Measurements from ENCODE around the gene FSTL1. TPM values are rescaled to one million over a fixed set of nuclear protein-coding genes. Genes with fewer than 3 reads are reported as not detected.
A peak's percentile ranks its signal among the peaks of the same experiment; 100 is the strongest.

Gene FSTL1
- total RNA-seq, 1 donor from 2014 or later = 243 TPM

DNA sequence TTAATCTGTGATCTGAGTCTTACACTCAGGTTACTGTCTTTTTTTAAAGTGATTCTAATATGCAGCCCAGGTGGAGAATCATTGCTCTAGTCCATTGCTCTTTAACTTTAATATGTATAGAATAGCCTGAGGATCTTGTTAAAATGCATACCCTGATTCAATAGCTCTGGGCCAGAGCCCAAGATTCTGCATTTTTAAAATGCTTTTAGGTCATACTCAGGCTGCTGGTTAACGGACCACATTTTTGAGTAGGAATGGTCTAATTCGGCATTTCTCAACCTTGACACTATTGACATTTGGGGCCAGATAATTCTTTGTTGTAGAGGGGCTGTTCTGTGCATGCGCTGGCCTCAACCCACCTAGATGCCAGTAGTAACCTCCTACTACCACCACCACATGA, 20.9 kb upstream of the FSTL1 start:
- no peak overlapping the region for H3K27ac ChIP-seq (replicated peaks)
- DNase-seq = no peak
- TF ChIP-seq, protein P1, sequence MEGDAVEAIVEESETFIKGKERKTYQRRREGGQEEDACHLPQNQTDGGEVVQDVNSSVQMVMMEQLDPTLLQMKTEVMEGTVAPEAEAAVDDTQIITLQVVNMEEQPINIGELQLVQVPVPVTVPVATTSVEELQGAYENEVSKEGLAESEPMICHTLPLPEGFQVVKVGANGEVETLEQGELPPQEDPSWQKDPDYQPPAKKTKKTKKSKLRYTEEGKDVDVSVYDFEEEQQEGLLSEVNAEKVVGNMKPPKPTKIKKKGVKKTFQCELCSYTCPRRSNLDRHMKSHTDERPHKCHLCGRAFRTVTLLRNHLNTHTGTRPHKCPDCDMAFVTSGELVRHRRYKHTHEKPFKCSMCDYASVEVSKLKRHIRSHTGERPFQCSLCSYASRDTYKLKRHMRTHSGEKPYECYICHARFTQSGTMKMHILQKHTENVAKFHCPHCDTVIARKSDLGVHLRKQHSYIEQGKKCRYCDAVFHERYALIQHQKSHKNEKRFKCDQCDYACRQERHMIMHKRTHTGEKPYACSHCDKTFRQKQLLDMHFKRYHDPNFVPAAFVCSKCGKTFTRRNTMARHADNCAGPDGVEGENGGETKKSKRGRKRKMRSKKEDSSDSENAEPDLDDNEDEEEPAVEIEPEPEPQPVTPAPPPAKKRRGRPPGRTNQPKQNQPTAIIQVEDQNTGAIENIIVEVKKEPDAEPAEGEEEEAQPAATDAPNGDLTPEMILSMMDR (IDR thresholded peaks at IDR 0.05; ENCODE audit: borderline replicate concordance) = no peak
- H3K4me1 ChIP-seq = peaks cover 26% of the 10 kb centered on the region
- no peaks in the 10 kb centered on the region for H3K36me3 ChIP-seq
- intact Hi-C loops (cut with micrococcal nuclease) = no loop called here
- H3K4me3 ChIP-seq = no peak overlapping the region
- H3K9me3 ChIP-seq (replicated peaks) = no peaks in the 10 kb centered on the region
- no peaks in the 10 kb centered on the region for H3K27me3 ChIP-seq (ENCODE audit: low read depth)

DNA sequence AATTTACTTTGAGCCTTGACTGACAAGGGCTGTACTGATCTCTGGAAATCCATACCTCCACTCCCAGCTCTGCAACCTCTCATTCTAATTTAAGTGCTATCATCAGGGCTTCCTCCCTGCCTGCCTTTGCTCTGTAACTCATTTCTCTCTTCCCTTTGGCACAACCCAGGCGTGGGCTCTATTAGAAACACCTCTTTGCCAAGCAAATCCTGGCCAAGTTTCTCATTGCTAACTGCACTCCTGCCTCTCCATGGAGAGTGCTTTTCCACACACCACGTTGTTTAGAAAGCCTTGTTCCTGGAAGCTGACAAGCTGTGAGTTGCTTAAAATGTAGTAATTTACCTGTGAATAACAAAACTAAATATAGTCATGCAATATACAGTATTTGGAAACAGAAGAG, 20.1 kb upstream of the FSTL1 start:
- TF ChIP-seq, protein P1 (IDR thresholded peaks at IDR 0.05; ENCODE audit: borderline replicate concordance) = no peak
- intact Hi-C loops (cut with micrococcal nuclease) = no loop called here
- no peaks in the 10 kb centered on the region for H3K27me3 ChIP-seq (ENCODE audit: low read depth)
- no peak overlapping the region for H3K4me3 ChIP-seq
- peak overlapping the region; percentile 74 for H3K27ac ChIP-seq (replicated peaks)
- no peak for DNase-seq
- peaks cover 26% of the 10 kb centered on the region for H3K4me1 ChIP-seq
- no peaks in the 10 kb centered on the region for H3K36me3 ChIP-seq
- H3K9me3 ChIP-seq (replicated peaks) = no peaks in the 10 kb centered on the region

DNA sequence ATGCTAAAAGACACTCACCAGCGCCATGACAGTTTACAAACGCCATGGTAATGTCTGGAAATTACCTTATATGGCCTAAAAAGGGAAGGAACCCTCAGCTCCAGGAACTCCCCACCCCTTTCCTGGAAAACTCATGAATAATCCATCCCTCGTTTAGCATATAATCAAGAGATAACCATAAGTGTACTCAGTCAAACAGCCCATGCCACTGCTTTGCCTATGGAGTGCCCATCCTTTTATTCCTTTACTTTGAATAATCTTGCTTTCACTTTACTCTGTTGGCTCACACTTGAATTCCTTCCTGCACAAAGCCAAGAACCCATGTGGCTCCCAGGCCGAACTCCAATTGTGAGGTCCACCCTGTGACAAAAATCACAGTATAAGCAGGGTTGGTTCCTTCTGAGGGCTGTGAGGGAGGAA, 19.1 kb upstream of the FSTL1 start:
- H3K4me1 ChIP-seq = peaks cover 26% of the 10 kb centered on the region
- no peak for DNase-seq
- peak overlapping the region; percentile 74 for H3K27ac ChIP-seq (replicated peaks)
- H3K4me3 ChIP-seq = no peak overlapping the region
- no peaks in the 10 kb centered on the region for H3K36me3 ChIP-seq
- TF ChIP-seq, protein P1 (IDR thresholded peaks at IDR 0.05; ENCODE audit: borderline replicate concordance) = no peak
- intact Hi-C loops (cut with micrococcal nuclease) = no loop called here
- no peaks in the 10 kb centered on the region for H3K27me3 ChIP-seq (ENCODE audit: low read depth)
- no peaks in the 10 kb centered on the region for H3K9me3 ChIP-seq (replicated peaks)

DNA sequence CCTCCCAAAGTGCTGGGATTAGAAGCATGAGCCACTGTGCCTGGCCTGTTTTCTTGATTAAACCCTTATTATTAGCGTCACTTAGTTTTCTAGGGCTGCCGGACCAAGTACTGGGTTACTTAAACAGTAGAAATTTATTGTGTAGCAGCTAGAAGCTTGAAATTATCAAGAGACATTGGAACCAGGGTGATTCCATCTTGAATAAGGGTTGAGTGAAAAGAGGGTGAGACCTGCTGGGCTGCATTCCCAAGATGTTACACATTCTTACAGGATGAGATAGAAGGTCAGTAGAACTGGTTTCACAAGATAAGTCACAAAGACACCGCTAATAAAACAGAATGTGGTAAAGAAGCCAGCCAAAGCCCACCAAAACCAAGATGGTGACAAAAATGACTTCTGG, 18.6 kb upstream of the FSTL1 start:
- Histone ChIP-seq H3K27ac (replicated peaks) (peak overlapping the region; percentile 74), H3K4me1 (peaks cover 26% of the 10 kb centered on the region), H3K9me3 (replicated peaks) (no peaks in the 10 kb centered on the region), H3K27me3 (ENCODE audit: low read depth) (no peaks in the 10 kb centered on the region), H3K36me3 (no peaks in the 10 kb centered on the region), H3K4me3 (no peak overlapping the region)
- intact Hi-C loops (cut with micrococcal nuclease) = no loop called here
- TF ChIP-seq, protein P1 (IDR thresholded peaks at IDR 0.05; ENCODE audit: borderline replicate concordance) = no peak
- no peak for DNase-seq

DNA sequence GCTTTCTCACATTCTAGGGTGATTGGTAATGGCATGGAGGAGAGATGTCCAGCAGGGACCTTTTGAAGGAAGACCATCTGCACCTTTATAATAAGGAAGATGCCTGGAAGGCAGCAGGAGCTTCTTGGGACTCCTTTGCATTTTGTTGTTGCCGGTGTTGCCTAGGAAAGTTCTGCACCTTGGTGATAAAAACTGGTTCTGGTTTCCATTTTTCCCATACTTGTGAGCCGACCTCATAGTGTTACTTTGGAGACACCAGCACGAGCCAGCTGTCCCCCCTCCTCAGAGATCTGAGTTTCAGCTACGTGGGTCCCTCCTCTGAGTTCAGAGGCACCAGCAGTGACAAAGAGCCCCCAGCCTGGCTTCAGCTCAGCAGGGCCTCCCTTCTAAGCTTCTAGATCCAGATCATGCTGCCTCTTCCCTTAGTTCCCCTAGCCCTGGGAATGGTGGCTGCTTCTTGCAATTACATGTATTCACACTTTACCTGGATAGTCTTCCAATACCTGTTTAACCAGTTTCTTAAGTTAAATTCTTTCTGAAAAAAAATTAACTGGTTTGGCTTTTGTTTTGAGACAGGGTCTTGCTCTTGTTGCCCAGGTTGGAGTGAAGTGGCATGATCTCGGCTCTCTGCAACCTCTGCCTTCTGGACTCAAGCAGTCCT, 18.0 kb upstream of the FSTL1 start:
- no peak overlapping the region for H3K27ac ChIP-seq (replicated peaks)
- H3K27me3 ChIP-seq (ENCODE audit: low read depth) = no peaks in the 10 kb centered on the region
- no peaks in the 10 kb centered on the region for H3K9me3 ChIP-seq (replicated peaks)
- H3K4me3 ChIP-seq = no peak overlapping the region
- no peak for DNase-seq
- H3K4me1 ChIP-seq = peaks cover 26% of the 10 kb centered on the region
- no peaks in the 10 kb centered on the region for H3K36me3 ChIP-seq
- intact Hi-C loops (cut with micrococcal nuclease) = no loop called here
- TF ChIP-seq, protein P1 (IDR thresholded peaks at IDR 0.05; ENCODE audit: borderline replicate concordance) = no peak
